LNCAP (cell line): ENCODE results near the gene FDX2.

Experiments
- CTCF ChIP-seq: fragments of 450-650 bp; IDR thresholded peaks from 2 replicates; pipeline ENCODE4 v1.5.1; 2017; ENCODE audit warnings: mild to moderate bottlenecking

FDX2 gene

GRCh38 chr19:10315335-10316214, at the start of gene FDX2:
Gene FDX2 (minus strand): TSS chr19:10316015. CDS start chr19:10315996, 19 bp downstream.
- TF ChIP-seq CTCF: no peak

- TF ChIP-seq CTCF: no peak
These were observed 49.7 kb upstream of the FDX2 start for GRCh38 chr19:10365518-10365917.

DNA sequence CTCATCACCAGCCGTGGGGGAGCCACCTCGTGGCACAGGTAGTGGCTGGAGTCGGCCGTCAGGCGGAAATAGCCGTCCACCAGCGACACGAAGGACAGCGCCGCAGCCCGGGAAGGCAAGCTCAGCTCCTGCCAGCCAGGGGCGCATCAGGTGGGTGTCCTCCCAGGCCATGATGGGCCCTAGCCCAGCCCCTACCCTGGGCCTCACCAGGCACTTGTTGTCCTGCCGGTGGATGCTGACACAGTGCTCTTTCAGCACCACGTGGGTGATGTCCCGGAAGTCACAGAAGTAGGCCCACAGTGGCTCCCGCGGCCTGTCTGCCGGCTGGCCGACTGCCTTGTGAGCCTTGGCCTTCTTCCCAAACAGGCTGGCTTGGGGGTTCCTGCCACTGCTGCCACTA, 48.8 kb upstream of the FDX2 start:
- TF ChIP-seq CTCF: no peak

DNA sequence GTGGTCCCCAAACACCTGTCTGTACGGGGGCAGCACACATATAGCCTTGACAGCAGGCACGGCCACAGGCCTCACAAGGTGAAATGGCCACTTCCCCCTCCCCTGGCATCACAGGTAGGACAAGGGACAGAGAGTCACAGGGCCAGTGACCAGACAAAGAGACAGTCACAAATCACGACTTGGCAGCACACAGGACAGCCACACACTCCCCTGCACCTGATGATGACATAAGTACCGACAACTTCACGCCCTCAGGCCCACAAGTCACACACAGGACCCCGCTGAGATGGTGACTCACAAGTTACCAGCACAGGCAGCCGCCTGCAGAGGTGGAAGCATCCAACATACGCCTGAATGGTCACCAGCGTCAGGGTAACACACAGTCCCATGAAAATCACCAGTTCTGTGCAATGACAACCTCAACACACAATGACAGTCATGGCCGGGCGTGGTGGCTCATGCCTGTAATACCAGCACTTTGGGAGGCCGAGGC, 48.0 kb upstream of the FDX2 start:
- no peak for TF ChIP-seq CTCF

- TF ChIP-seq CTCF: no peak
These were observed 46.4 kb upstream of the FDX2 start for GRCh38 chr19:10362259-10362658.

DNA sequence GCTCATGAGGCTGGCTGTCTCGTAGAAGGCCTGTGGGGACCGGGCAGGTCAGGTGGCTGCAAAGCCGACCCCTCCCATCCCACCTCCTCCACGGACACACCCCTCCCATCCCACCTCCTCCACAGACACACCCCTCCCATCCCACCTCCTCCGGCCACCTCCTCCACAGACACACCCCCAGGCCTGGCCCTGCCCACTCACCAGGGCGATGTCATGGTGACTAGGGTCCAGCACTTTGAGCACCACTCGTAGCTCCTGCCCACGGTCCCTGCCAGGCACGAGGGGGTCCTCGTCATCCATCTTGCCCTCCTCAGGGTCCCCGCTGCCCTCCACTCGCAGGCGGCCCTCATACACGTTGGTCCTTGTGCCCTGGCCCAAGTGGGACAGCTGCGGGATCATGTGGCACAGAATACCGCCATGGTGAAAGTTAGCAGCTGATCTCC, 45.8 kb upstream of the FDX2 start:
- TF ChIP-seq CTCF: no peak

GRCh38 chr19:10356431-10356830, 40.6 kb upstream of the FDX2 start:
- TF ChIP-seq CTCF: no peak
